T47D (cell line): ENCODE results near the gene FGD3.

Experiments used
- DNase-seq, 2 experiments: peaks; one replicate each; pipeline versions ENCODE4 v3.0.0 to v3.0.0-alpha.2; 2011 to 2012; ENCODE audit warnings: low read depth in 1 of 2, low spot score in 1 of 2
- JUND ChIP-seq: IDR thresholded peaks from 2 replicates; pipeline ENCODE4 v1.6.1; 2012; ENCODE audit warnings: low read depth
- in situ Hi-C: cut with HindIII; loops from 2 replicates; pipeline ENCODE4 v1.10.0; 2016; ENCODE audit warnings: low sequenced_read_pairs, low pct_unique_long_range_greater_than_20kb

FGD3 gene

GRCh38 chr9:93036887-93037475 lies 89.7 kb downstream of the FGD3 start:
- in situ Hi-C loops: no loop called here
- DNase-seq: no peak
- no peak for TF ChIP-seq JUND

- no peak for DNase-seq
- TF ChIP-seq JUND: no peak
- in situ Hi-C loops: no loop called here
These were observed 90.2 kb downstream of the FGD3 start for GRCh38 chr9:93037476-93037971.

- in situ Hi-C loops: no loop called here
- TF ChIP-seq JUND: no peak
- DNase-seq: no peak
These were observed 91.6 kb downstream of the FGD3 start for GRCh38 chr9:93038918-93039317.

- DNase-seq: no peak
- TF ChIP-seq JUND: no peak
- in situ Hi-C loops: no loop called here
These were observed 92.1 kb downstream of the FGD3 start for GRCh38 chr9:93039456-93039855.

- in situ Hi-C loops: no loop called here
- DNase-seq: no peak
- TF ChIP-seq JUND: no peak
These were observed 92.7 kb downstream of the FGD3 start for GRCh38 chr9:93039976-93040375.

- in situ Hi-C loops: no loop called here
- DNase-seq: no peak
- no peak for TF ChIP-seq JUND
These were observed 93.1 kb downstream of the FGD3 start for GRCh38 chr9:93040409-93040808.

GRCh38 chr9:93041108-93041802 lies 93.9 kb downstream of the FGD3 start:
- DNase-seq: peak in 1 of 2 experiments; percentile 73
- no peak for TF ChIP-seq JUND
- in situ Hi-C loops: no loop called here

GRCh38 chr9:93043122-93043521 lies 95.8 kb downstream of the FGD3 start:
- TF ChIP-seq JUND: no peak
- in situ Hi-C loops: no loop called here
- DNase-seq: no peak

GRCh38 chr9:93045521-93045920 lies 98.2 kb downstream of the FGD3 start:
- DNase-seq: no peak
- no peak for TF ChIP-seq JUND
- in situ Hi-C loops: no loop called here

GRCh38 chr9:93048566-93049448 lies 101.5 kb downstream of the FGD3 start:
- TF ChIP-seq JUND: no peak

GRCh38 chr9:93049491-93049890 lies 102.2 kb downstream of the FGD3 start:
- DNase-seq: no peak
- no peak for TF ChIP-seq JUND
- in situ Hi-C loops: no loop called here

More at GRCh38 chr9:93048566-93049448, 101.5 kb downstream of the FGD3 start:
- in situ Hi-C loops: no loop called here
- no peak for DNase-seq

GRCh38 chr9:93050231-93050630 lies 102.9 kb downstream of the FGD3 start:
- in situ Hi-C loops: no loop called here
- no peak for TF ChIP-seq JUND
- DNase-seq: no peak

- in situ Hi-C loops: no loop called here
- DNase-seq: no peak
- no peak for TF ChIP-seq JUND
These were observed 104.4 kb downstream of the FGD3 start for GRCh38 chr9:93051680-93052089.
